Measurements from ENCODE around the gene DUSP28.

DNA sequence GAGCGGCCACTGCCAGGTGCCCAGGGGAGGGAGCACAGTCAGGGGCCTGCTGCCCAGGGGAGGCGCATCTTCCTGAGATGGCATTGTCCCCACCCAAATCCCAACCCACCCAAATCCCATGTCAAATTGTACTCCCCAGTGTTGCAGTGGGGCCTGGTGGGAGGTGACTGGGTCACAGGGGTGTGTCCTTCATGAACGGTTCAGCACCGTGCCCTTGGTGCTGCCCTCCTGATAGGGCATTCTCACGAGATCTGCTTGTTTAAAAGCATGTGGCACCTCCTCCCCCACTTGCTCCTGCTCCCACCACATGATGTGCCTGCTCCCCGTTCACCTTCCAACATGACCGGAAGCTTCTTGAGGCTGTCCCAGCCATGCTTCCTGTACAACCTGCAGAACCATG, 30.0 kb upstream of the DUSP28 start:
- TF ChIP-seq, protein P1, sequence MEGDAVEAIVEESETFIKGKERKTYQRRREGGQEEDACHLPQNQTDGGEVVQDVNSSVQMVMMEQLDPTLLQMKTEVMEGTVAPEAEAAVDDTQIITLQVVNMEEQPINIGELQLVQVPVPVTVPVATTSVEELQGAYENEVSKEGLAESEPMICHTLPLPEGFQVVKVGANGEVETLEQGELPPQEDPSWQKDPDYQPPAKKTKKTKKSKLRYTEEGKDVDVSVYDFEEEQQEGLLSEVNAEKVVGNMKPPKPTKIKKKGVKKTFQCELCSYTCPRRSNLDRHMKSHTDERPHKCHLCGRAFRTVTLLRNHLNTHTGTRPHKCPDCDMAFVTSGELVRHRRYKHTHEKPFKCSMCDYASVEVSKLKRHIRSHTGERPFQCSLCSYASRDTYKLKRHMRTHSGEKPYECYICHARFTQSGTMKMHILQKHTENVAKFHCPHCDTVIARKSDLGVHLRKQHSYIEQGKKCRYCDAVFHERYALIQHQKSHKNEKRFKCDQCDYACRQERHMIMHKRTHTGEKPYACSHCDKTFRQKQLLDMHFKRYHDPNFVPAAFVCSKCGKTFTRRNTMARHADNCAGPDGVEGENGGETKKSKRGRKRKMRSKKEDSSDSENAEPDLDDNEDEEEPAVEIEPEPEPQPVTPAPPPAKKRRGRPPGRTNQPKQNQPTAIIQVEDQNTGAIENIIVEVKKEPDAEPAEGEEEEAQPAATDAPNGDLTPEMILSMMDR (IDR thresholded peaks at IDR 0.05) = no peak
- TF ChIP-seq POLR2AphosphoS5 (IDR thresholded peaks at IDR 0.05) (no peak), POLR2A (IDR thresholded peaks at IDR 0.05) (no peak), EP300 (IDR thresholded peaks at IDR 0.05) (no peak)
